ENCODE data around the gene RAPGEF1. TPM values are rescaled to one million over a fixed set of nuclear protein-coding genes. Genes with fewer than 3 reads are reported as not detected.

The RAPGEF1 gene
- total RNA-seq, 1 donor = 33.7 TPM

- DNase-seq (ENCODE audit: low read depth) = no peak
- TF ChIP-seq CTCF (IDR thresholded peaks at IDR 0.05; ENCODE audit: insufficient read depth, low read length) = peak; percentile 29
- peak overlapping the region; percentile 42 for H3K4me3 ChIP-seq (ENCODE audit: low read depth, low read length)
These were observed 193.4 kb downstream of the RAPGEF1 start for GRCh38 chr9:131546336-131547084.

- no peak for DNase-seq (ENCODE audit: low read depth)
- TF ChIP-seq CTCF (IDR thresholded peaks at IDR 0.05; ENCODE audit: insufficient read depth, low read length) = no peak
- H3K4me3 ChIP-seq (ENCODE audit: low read depth, low read length) = no peak overlapping the region
These were observed 194.0 kb downstream of the RAPGEF1 start for GRCh38 chr9:131545786-131546335.

- no peak for TF ChIP-seq CTCF (IDR thresholded peaks at IDR 0.05; ENCODE audit: insufficient read depth, low read length)
- DNase-seq (ENCODE audit: low read depth) = no peak
These were observed 194.7 kb downstream of the RAPGEF1 start, which contains the start of gene PRRT1B for GRCh38 chr9:131545003-131545785. PRRT1B (plus strand) TSS chr9:131545523; CDS start chr9:131545616, 93 bp downstream.

GRCh38 chr9:131543141-131543540, 196.7 kb downstream of the RAPGEF1 start:
- no peak overlapping the region for H3K4me3 ChIP-seq (ENCODE audit: low read depth, low read length)
- TF ChIP-seq CTCF (IDR thresholded peaks at IDR 0.05; ENCODE audit: insufficient read depth, low read length) = no peak
- no peak for DNase-seq (ENCODE audit: low read depth)

More at GRCh38 chr9:131545003-131545785, 194.7 kb downstream of the RAPGEF1 start, which contains the start of gene PRRT1B:
- H3K4me3 ChIP-seq (ENCODE audit: low read depth, low read length) = no peak within 1 kb of the TSS

GRCh38 chr9:131539223-131539923, 200.5 kb downstream of the RAPGEF1 start:
- TF ChIP-seq CTCF (IDR thresholded peaks at IDR 0.05; ENCODE audit: insufficient read depth, low read length) = no peak
- no peak overlapping the region for H3K4me3 ChIP-seq (ENCODE audit: low read depth, low read length)
- no peak for DNase-seq (ENCODE audit: low read depth)

- no peak for DNase-seq (ENCODE audit: low read depth)
- no peak for TF ChIP-seq CTCF (IDR thresholded peaks at IDR 0.05; ENCODE audit: insufficient read depth, low read length)
- H3K4me3 ChIP-seq (ENCODE audit: low read depth, low read length) = no peak overlapping the region
These were observed 201.9 kb downstream of the RAPGEF1 start for GRCh38 chr9:131537946-131538345.
